Osteocyte (in vitro differentiated cells): ENCODE data around the gene PDZD8. TPM values are rescaled to one million over a fixed set of nuclear protein-coding genes. Genes with fewer than 3 reads are reported as not detected.

Experiments
- DNase-seq: peaks from one replicate; pipeline ENCODE4 v3.0.0; 2021; ENCODE audit warnings: mixed read lengths; ENCODE audit not compliant: unreplicated experiment; ENCODE audit errors: extremely low spot score
- H3K27ac Mint-ChIP-seq: one replicate; pipeline ENCODE4 v1.8.0; 2021; ENCODE audit warnings: mild to moderate bottlenecking, mixed read lengths; ENCODE audit not compliant: unreplicated experiment
- H3K27me3 Mint-ChIP-seq: one replicate; pipeline ENCODE4 v1.8.0; 2021; ENCODE audit warnings: mixed read lengths; ENCODE audit not compliant: unreplicated experiment
- H3K36me3 Mint-ChIP-seq: one replicate; pipeline ENCODE4 v1.8.0; 2021; ENCODE audit warnings: mixed read lengths; ENCODE audit not compliant: unreplicated experiment
- H3K4me1 Mint-ChIP-seq: one replicate; pipeline ENCODE4 v1.8.0; 2021; ENCODE audit warnings: mixed read lengths; ENCODE audit not compliant: unreplicated experiment
- H3K4me3 Mint-ChIP-seq: one replicate; pipeline ENCODE4 v1.8.0; 2021; ENCODE audit warnings: mild to moderate bottlenecking, moderate library complexity, mixed read lengths; ENCODE audit not compliant: unreplicated experiment
- H3K9me3 Mint-ChIP-seq: one replicate; pipeline ENCODE4 v1.8.0; 2021; ENCODE audit warnings: mixed read lengths; ENCODE audit not compliant: unreplicated experiment
- CTCF ChIP-seq: fragments of 200-600 bp; sonication (generic); IDR thresholded peaks from 2 replicates; pipeline ENCODE4 v1.5.0; 2021; ENCODE audit warnings: antibody characterized with exemption, mild to moderate bottlenecking, moderate library complexity
- long read RNA-seq: library from polyadenylated mRNA; unstranded; transcript quantifications from one replicate; pipeline ENCODE4 v2.0.0, GENCODE V29; 2021
- total RNA-seq: library from RNA; stranded (reverse); gene quantifications from 2 replicates; pipeline ENCODE4 v1.2.1, GENCODE V29; 2021

The PDZD8 gene
- total RNA-seq = 32.9 and 39.0 TPM in 2 replicates
- long read RNA-seq, full-length matches to known transcripts = 3 of 19 reads
- long read RNA-seq, partial matches to known transcripts = 2 of 19 reads
- long read RNA-seq, other reads (novel, unspliced or antisense) = 14 of 19 reads

- Mint-ChIP-seq H3K4me3 (peak within 1 kb of the TSS; percentile 92), H3K9me3 (no peaks in the 10 kb centered on the region), H3K4me1 (peaks cover 35% of the 10 kb centered on the region), H3K27me3 (peaks cover 30% of the 10 kb centered on the region), H3K36me3 (no peaks in the 10 kb centered on the region), H3K27ac (peak within 1 kb of the TSS; percentile 85)
- DNase-seq = peak; percentile 96
- TF ChIP-seq CTCF = no peak
These were observed at the start of gene PDZD8 for GRCh38 chr10:117375360-117376178. PDZD8 (minus strand) TSS chr10:117375440; CDS start chr10:117375227, 213 bp downstream.

- H3K27ac Mint-ChIP-seq = no peak overlapping the region
- no peak for TF ChIP-seq CTCF
- H3K4me1 Mint-ChIP-seq = no peaks in the 10 kb centered on the region
- no peaks in the 10 kb centered on the region for H3K36me3 Mint-ChIP-seq
- DNase-seq = no peak
- no peaks in the 10 kb centered on the region for H3K9me3 Mint-ChIP-seq
- no peak overlapping the region for H3K4me3 Mint-ChIP-seq
- peaks cover 2% of the 10 kb centered on the region for H3K27me3 Mint-ChIP-seq
These were observed 48.9 kb upstream of the PDZD8 start for GRCh38 chr10:117424171-117424570.

GRCh38 chr10:117421985-117422384 lies 46.7 kb upstream of the PDZD8 start:
- Mint-ChIP-seq H3K27ac (no peak overlapping the region), H3K36me3 (no peaks in the 10 kb centered on the region), H3K4me3 (no peak overlapping the region), H3K27me3 (peaks cover 10% of the 10 kb centered on the region), H3K4me1 (no peaks in the 10 kb centered on the region), H3K9me3 (no peaks in the 10 kb centered on the region)
- no peak for TF ChIP-seq CTCF
- no peak for DNase-seq

- Mint-ChIP-seq H3K27me3 (peaks cover 10% of the 10 kb centered on the region), H3K4me3 (no peak overlapping the region), H3K27ac (no peak overlapping the region), H3K36me3 (no peaks in the 10 kb centered on the region), H3K4me1 (no peaks in the 10 kb centered on the region), H3K9me3 (no peaks in the 10 kb centered on the region)
- no peak for TF ChIP-seq CTCF
- no peak for DNase-seq
These were observed 45.5 kb upstream of the PDZD8 start for GRCh38 chr10:117420768-117421167.

- DNase-seq = no peak
- no peak overlapping the region for H3K4me3 Mint-ChIP-seq
- no peaks in the 10 kb centered on the region for H3K9me3 Mint-ChIP-seq
- H3K27me3 Mint-ChIP-seq = peaks cover 13% of the 10 kb centered on the region
- TF ChIP-seq CTCF = no peak
- H3K4me1 Mint-ChIP-seq = no peaks in the 10 kb centered on the region
- H3K36me3 Mint-ChIP-seq = no peaks in the 10 kb centered on the region
- H3K27ac Mint-ChIP-seq = no peak overlapping the region
These were observed 44.7 kb upstream of the PDZD8 start for GRCh38 chr10:117419921-117420320.
